ENCODE results near the gene SPRY4.

- TF ChIP-seq EZH2 (IDR thresholded peaks at IDR 0.05) (no peak), FOXP2 (optimal IDR thresholded peaks at IDR 0.05; ENCODE audit: control extremely low read depth, extremely low read length, insufficient read depth) (no peak)
Measured at GRCh38 chr5:142357469-142358090, 32.8 kb upstream of the SPRY4 start.

All from SK-N-MC (cell line).